GM21786 (cell line): ENCODE data around the gene TAF6.

Experiments used
- ATAC-seq: cut with Tn5 transposase; IDR thresholded peaks from one replicate; pipeline ENCODE4 v1.9.1; 2021; ENCODE audit not compliant: unreplicated experiment

The TAF6 gene

GRCh38 chr7:100075418-100075817 is 43.7 kb downstream of the TAF6 start:
- no peak for ATAC-seq

- ATAC-seq: no peak
Observed at GRCh38 chr7:100074841-100075240, 44.3 kb downstream of the TAF6 start.

- no peak for ATAC-seq
Observed at GRCh38 chr7:100072462-100072861, 46.7 kb downstream of the TAF6 start.

- no peak for ATAC-seq
Observed at GRCh38 chr7:100071018-100071723, 48.0 kb downstream of the TAF6 start.

- no peak for ATAC-seq
Observed at GRCh38 chr7:100069991-100070390, 49.2 kb downstream of the TAF6 start.

- ATAC-seq: no peak
Observed at GRCh38 chr7:100066953-100067352, 52.2 kb downstream of the TAF6 start.

GRCh38 chr7:100065452-100066186 is 53.5 kb downstream of the TAF6 start:
- ATAC-seq: no peak

- ATAC-seq: no peak
Observed at GRCh38 chr7:100064162-100064561, 55.0 kb downstream of the TAF6 start.

GRCh38 chr7:100063376-100063775 is 55.8 kb downstream of the TAF6 start:
- no peak for ATAC-seq

GRCh38 chr7:100061518-100062193 is 57.5 kb downstream of the TAF6 start:
- no peak for ATAC-seq

- no peak for ATAC-seq
Observed at GRCh38 chr7:100059251-100059739, 59.9 kb downstream of the TAF6 start.
